Measurements from ENCODE around the gene PREX1.

DNA sequence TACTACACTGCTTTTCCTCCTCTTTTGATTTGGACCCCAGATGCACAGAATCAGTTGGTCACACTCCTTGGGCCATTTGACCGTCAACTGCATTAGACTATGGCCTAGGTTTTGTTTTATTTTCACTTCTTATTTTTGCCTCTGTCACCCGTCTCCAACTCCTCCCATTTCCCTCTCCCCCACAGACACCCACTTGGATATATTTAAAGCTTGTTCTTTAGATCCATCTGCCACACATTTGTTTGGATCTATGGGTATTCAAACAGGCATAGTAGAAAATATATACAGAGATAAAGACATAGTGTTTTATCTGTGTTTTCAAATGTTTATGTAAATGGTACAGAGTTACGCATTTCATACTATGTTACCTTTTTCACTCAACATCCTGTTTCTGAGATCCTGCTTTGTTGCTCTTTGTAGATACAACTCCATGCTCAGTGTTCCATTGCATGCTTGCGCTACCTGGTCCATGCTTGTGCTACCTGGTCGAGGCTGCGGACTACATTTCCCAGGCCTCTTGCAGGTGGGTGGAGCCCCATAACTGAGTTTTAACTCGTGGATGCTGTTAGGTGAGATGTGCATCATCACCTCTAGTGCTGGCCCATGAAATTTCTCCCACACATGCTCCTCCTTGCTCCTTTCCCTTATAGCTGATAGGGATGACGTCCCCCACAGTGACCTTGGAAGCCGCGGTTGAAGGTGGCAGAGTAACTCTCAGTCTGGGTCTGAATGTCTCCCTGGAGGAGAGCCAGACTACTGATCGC, 11.5 kb upstream of the PREX1 start:
- TF ChIP-seq, protein P1, sequence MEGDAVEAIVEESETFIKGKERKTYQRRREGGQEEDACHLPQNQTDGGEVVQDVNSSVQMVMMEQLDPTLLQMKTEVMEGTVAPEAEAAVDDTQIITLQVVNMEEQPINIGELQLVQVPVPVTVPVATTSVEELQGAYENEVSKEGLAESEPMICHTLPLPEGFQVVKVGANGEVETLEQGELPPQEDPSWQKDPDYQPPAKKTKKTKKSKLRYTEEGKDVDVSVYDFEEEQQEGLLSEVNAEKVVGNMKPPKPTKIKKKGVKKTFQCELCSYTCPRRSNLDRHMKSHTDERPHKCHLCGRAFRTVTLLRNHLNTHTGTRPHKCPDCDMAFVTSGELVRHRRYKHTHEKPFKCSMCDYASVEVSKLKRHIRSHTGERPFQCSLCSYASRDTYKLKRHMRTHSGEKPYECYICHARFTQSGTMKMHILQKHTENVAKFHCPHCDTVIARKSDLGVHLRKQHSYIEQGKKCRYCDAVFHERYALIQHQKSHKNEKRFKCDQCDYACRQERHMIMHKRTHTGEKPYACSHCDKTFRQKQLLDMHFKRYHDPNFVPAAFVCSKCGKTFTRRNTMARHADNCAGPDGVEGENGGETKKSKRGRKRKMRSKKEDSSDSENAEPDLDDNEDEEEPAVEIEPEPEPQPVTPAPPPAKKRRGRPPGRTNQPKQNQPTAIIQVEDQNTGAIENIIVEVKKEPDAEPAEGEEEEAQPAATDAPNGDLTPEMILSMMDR (IDR thresholded peaks at IDR 0.05; ENCODE audit: low read depth, low read length), result no peak
- TF ChIP-seq MAX (IDR thresholded peaks at IDR 0.05; ENCODE audit: low read depth, low read length) (no peak), POLR2A (IDR thresholded peaks at IDR 0.05; ENCODE audit: extremely low read depth, insufficient read length) (no peak)
